GM19099 (cell line): Measurements from ENCODE around the gene BCL7C.

Experiments
- POLR2A ChIP-seq: IDR thresholded peaks from 3 replicates; pipeline ENCODE4 v1.6.1; 2011; ENCODE audit warnings: low read depth; ENCODE audit not compliant: insufficient read length; ENCODE audit errors: extremely low read depth

The BCL7C gene

DNA sequence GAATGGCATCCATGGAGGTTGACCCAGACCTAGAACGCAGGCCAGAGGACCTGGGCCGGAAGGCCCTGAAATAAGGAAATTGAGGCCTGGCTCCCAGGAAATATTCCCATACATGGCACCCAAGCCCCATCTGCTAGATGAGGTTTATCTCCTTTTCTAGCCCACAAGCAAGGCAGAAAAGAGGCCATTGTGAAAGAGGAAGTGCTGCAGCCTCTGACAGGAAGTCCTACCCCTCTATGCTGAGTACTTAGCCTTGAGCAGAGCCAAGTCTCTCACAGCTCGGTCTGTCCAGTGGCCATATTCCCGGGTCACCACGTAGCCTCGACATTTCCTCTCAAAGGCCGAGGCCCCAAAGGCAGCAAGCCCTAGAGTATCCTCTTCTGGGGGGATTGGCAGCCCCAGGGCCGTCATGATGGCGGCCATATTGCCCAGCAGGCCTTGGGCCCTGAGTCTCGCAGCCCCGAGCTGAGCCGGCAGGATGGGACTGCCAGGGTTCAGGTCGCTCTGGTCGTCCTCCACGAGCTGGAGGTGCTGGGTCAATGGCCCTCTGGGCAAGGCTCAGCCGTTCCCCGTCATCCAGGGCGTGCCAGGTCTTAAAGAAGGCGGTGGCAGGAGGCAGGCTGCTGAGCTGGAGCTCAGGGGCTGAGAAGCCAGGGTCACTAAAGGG is 10.4 kb upstream of the BCL7C start:
- no peak for TF ChIP-seq POLR2A

DNA sequence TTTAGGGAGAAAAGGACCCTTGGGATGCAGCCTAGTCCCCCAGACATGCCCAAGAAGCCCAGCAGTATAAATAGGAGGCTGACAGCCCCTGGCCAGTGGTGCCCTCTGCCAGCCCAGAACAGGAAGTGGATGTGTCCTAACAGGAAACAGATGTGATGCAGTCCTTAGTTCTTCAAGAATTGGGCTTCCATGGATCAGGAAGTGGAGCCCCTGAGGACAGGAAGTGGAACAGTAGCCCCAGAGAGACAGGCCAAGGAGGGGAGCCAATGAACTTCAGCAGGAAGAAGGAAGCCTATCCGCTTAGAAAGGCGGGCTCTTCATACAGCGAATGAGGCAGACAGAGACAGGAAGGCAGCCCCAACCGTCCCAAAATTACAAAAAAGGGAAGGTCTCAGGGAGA is 9.7 kb upstream of the BCL7C start:
- no peak for TF ChIP-seq POLR2A

DNA sequence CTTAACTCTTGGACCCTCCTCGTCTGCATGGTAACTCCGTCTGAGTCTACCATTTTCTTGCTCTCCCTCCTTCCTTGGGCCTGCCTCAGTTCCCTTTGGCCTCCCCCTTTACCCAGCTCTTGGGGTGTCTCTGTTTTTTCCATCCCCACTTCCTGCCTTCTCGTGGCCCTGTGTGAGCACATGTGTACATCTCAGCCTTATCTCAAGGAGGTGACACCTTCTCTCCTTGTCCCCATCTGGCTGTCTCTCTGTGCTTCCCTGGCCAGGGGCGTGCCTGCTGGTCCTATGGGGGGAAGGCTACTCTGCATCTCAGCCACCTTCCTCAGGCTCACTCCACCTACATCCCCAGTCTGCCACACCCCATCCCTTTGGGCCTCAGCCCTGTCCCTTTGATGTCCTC is 9.1 kb upstream of the BCL7C start:
- TF ChIP-seq POLR2A: no peak

DNA sequence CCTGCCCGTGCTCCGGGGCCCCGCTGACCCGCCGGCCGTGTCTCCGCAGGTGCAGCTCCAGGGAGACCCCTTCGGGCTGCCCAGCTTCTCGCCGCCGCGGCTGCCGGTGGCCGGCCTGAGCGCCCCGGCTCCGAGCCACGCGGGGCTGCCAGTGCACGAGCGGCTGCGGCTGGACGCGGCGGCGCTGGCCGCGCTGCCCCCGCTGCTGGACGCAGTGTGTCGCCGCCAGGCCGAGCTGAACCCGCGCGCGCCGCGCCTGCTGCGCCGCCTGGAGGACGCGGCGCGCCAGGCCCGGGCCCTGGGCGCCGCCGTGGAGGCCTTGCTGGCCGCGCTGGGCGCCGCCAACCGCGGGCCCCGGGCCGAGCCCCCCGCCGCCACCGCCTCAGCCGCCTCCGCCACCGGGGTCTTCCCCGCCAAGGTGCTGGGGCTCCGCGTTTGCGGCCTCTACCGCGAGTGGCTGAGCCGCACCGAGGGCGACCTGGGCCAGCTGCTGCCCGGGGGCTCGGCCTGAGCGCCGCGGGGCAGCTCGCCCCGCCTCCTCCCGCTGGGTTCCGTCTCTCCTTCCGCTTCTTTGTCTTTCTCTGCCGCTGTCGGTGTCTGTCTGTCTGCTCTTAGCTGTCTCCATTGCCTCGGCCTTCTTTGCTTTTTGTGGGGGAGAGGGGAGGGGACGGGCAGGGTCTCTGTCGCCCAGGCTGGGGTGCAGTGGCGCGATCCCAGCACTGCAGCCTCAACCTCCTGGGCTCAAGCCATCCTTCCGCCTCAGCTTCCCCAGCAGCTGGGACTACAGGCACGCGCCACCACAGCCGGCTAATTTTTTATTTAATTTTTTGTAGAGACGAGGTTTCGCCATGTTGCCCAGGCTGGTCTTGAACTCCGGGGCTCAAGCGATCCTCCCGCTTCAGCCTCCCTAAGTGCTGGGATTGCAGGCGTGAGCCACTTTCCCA is 8.4 kb upstream of the BCL7C start:
- TF ChIP-seq POLR2A: peak; percentile 67

DNA sequence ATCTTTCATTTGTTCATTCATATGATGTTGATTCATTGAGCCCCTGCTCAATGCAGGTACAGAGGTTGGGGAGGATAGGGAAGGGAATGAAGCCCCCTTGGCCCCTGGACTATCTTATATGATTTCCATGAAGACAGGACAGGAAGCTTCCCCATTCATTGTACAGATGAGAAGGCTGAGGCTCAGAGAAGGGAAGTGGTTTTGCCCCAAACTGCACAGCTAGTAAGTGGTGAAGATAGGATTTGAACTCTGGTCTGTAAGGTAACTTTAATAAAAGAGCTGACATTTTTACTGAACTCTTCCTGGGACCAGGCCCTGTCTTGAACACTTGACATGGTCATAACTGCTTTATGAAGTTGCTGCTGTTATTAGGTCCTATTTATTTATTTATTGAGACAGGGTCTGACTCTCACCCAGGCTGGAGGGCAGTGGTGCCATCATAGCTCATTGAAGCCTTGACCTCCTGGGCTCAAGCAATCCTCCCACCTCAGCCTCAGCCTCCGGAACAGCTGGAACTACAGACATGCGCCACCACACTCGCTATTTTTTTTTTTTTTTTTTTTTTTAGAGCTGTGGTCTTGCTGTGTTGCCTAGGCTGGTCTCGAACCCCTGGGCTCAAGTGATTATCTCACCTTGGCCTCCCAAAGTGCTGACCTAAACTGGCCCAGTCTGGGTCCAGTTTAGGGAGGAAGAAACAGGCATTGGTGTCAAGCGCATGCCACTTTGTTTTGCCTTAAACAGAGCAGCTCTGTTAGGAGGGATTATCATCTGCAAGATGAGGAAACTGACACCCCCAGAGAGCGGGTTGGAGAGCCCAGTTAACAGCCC is 7.5 kb upstream of the BCL7C start:
- no peak for TF ChIP-seq POLR2A

DNA sequence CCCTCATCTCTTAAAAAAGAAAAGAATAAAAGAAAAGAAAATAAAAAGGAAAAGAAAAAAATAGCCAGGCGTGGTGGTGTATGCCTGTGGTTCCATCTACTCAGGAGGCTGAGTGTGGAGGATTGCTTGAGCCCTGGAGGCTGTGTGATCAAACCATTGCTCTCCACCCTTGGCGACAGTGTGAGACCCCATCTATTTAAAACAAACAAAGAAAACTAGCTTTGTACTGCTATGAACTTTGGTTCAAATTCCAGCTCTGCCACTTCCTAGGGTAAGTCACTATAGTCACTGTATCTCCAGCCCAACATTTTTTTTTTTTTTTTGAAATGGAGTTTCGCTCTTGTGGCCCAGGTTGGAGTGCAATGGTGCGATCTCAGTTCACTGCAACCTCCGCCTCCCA is 6.7 kb upstream of the BCL7C start:
- TF ChIP-seq POLR2A: no peak

DNA sequence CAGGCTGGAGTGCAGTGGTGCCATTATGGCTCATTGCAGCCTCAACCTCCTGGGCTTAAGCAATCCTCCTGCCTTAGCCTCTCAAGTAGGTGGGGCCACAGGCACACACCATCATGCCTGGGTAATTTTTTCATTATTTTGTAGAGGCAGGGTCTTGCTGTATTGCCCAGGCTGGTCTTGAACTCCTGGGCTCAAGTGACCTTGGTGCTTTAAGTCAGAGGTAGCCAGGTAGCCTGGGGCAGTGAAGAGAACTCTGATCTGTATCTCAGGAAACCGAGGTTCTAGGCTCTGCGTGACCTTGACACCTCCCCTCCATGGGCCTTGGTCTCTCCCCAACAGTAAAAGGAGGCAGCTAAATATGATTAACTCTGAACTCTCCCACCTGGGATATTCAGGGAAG is 5.9 kb upstream of the BCL7C start:
- TF ChIP-seq POLR2A: no peak

DNA sequence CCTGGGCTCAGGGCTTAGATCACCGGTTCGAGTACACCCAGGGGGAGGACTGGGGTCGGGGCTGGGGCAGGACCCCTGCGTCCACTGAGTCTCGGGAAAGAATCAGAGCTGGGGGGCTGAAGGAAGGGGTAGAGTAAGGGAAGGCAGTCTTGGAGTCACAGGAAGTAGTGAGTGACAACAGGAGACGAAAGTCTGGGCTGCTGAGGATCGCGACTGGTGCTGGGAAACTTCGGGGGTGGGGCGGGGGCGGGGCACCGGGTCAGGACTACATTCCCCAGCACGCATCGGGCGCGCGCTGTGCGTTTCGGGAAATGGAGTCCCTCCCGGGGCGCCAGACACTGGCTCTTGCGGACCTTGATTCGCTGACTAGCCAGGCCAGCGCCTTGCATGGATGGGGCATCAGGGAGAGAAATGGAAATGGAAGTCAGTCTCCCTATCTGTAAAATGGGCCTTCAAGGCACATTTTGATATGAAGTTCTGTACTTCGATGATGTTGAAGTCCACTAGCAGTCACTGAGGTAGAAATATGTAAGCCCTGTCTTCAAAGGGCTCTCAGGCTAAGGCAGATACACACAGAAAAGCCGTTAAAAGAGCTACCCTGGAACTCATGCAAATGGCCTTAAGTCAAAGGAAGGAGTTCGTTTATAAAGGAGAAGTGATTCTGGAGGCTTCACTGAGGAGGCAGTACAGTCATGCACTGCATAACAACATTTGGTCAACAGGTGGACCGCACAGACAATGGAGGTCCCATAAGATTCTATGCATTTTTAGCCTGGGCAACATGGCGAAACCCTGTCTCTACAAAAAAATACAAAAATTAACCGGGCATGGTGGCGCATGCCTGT is 3.2 kb upstream of the BCL7C start:
- no peak for TF ChIP-seq POLR2A

DNA sequence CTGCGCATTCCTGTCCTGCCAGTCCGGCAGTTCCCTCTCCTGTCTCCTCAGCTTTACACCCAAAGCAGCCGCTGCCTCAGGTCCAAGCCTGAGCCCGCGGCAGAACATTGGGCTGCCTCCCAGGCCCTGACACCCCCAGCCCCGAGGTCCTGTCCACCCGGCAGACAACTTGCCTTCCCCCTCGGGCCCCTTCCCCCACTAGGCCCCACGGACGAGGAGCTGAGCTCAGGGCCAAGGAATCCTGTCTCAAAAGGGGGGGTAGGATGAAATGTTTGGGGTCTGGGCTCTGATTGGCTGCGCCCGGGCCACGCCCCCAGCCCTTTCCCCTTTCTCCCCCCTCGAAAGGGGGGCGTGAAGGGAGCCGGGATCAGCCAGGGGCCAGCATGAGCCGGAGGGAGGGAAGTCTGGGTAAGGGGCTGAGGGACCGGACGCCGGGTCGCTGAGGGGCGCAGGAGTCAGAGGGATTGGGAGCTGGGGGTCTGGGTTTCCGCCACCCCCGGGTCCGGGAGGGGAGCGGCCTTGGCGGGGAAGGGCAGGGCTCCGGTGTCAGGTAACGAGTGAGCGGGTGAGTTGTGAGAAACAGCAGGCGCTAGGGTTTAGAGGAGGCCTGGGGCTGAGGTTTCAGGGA is 2.5 kb upstream of the BCL7C start, which contains the start of gene CTF1:
CTF1 (plus strand) TSS at position 354 of the 628 bp plus-strand sequence; CDS start at position 384, 30 bp downstream.
- TF ChIP-seq POLR2A: no peak

DNA sequence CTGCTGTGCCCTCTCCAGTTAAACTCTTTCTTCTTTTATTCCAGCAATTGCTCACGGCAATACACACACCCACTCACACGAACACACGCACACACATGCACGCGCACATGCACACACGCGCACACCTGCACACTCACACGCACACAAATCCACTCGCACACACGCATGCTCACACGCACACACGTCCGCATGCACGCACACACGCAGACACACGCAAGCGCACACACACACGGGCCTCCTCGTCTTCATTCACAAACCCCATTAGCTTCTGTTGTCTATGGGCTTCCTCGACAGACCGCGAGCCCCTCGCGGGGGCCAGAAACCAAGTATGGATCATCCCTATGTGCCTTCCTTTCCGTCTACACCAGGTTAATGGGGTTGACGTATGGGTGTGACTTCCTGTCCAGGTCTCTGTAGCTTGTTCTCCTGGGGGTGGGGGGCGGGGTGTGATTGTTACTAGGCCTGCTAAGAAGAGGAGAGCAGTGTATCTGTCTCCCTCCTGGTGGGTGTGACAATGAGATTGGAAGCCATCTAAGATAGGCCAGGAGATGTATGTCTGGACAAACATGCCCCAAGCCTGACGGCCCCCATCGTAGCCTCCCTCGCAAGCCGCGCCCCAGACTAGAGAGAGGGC is 1.9 kb upstream of the BCL7C start:
- TF ChIP-seq POLR2A: no peak

DNA sequence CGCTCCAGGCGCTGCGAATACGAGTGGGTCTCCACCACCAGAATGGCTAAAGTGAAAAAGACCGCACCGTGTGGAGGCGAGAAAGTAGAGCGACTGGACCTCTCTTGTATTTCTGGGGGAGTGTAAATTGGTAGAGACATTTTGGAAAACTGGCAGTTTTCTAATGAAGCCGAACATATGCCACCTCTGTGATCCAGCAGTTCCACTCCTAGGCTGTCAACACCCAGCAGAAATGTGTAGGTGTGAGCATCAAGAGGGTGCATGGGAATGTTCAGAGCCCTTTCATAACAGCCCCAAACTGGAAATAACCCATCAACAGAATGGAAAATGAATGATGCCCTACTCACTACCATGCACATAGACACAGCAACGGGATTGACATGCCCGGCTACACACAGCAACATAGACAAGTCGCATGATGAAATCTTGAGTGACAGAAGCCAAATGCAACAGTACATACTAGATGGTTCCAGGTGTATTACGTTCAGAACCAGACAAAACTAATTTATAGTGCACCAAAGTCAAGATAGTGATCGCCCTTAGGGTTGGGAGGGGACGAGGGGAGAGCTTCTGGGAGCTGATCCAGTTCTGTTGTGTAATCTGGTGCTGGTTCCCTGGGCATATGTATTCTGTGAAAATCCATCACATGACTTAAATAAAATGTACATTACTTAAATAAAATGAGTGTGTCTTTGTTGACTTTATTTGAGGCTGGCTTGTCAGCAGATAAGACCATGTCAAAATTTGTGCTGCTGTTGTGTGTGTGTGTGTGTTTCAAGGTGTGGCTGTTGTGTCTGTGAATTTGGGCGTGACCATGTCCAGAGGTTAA is 877 bp upstream of the BCL7C start:
- no peak for TF ChIP-seq POLR2A

DNA sequence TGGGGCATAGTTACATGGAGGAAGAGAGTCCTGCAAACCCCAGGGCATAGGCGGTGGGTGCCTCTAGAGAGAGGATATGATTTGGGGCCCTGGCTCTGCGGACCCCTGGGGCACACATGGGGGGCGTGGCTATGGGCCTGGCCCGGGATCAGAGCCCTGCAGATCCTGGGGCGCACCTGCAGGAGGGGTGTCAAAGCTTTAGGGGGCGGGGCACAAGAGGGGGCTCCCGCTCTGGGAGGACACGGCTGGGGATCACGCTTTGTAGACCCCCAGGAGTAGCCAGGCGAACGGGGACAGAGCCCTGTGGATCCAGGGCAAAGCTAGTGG is 497 bp downstream of the BCL7C start:
- no peak for TF ChIP-seq POLR2A

DNA sequence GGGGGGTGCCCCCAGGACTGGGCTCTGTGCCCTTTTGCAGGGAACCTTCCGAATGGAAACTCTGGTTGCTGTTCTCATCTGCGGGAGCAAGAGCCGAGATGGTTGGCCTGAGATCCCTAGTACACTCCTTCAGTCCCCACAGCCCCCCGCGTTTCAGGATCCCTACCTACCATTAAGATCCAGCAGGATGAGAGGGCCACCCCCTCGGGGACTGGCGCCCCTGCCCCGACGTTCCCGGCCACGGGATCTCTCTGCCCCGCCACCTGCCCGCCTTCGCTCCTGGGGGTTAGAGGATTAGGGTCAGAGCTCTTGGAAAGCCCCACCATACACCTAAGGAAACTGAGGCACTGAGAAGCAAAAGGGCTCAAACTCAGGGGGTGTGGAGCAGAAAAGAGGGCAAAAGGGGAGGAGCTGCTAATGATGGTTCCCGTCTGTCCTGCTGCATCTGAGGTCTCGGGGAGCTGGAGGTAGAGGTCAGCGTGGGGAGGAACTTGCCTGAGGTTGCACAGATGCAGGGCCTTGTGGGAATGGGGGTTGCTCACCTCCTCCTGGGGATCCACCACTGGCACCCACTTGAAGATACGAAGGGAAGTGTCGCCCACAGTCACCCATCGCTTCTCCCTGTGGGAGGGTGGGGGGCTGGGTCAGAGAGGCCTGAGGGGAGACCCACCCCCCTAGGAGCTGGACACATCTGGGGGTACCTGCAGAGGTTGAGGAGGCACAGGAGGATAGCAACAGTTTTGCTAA is 1.0 kb downstream of the BCL7C start:
- TF ChIP-seq POLR2A: no peak

DNA sequence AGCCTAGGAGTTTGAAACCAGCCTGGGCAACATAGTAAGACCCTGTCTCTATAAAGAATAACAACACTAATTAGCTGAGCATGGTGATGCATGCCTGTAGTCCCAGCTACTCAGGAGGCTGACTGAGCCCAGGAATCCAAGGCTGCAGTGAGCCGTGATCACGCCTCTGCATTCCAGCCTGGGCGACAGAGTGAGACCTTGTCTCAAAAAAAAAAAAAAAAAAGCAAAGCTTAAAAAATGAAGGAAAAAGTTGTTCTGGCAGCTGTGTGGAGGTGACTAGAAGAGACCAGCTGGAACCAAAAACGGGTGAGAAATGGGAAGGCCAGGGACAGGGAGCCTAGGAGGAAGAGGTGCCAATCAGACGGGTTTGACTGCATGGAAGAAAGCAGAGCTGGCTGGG is 4.2 kb downstream of the BCL7C start:
- no peak for TF ChIP-seq POLR2A
